Inflammatory macrophage treated with lipopolysaccharide for 1 hour (primary cell): ENCODE measurements around the gene PHLDB2.

ENCODE experiments used
- DNase-seq, 2 donors: peaks; one replicate each; pipeline ENCODE4 v3.0.0-alpha.2; 2020 to 2022

PHLDB2 gene

DNA sequence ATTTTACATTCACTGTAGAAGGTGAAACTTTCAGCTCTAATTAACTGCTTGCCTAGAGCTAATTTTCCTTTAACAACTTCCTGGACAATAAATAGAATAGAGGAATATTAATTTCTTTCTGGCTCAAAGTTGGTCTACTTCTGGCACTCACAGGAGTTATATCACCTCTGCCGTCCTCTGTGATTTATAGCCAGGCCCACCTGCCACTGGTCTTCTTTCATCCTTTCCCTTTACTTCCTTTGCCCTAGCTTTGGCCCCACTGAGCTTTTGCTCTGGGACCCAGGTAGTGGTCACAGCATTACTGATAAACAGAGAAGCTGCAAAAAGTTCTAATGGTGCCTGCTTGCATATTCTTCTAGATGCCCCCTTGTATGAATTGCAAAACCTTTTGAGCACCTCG is 70.4 kb downstream of the PHLDB2 start:
- no peak for DNase-seq

DNA sequence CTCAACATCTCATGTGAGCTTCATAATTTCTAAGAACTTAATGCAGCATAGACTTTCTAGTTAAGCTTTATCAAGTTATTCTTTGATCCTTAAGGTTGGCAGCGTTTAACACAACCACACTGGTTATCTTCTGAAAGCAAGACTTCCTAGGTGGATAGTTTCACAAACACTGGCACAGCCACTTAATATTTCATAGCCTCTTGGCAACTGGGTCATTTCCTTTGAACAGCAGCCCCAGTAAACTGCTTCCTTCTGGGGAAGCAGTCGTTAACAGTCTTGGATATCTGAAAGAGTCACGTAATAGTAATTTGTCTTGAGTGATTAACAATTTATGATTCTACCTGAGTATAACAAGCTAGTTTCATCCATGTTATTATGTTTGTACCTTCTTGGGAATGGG is 73.9 kb downstream of the PHLDB2 start:
- no peak for DNase-seq

DNA sequence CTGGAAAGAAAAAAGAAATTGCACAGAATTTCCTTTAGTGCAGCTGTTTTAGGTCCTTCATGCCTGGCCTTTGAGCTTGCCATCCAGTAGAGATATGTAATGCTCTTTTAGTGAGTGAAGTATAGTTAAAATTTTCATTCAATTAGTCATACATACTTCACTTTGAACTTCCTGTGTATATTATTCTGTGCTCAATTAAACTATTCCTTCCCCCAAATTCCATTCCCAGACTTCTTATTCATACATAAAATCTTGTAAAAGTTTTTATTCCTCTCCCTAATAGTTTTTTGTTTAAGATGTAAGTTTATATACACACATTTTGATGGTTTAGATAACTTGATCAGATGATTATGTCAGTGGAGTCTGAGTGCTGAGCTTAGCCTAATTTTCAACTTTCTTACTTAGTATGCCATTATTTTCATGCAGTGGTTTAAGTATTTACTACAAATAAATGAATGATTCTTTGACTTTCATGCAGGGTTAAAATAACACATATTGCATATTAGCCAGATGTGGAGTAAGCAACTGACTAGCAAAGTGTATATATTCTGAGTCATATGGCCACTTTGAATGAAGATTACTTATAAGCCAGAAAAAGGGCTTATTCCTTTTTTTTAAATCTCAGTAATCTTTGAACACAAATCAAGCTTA is 77.3 kb downstream of the PHLDB2 start:
- DNase-seq = no peak

DNA sequence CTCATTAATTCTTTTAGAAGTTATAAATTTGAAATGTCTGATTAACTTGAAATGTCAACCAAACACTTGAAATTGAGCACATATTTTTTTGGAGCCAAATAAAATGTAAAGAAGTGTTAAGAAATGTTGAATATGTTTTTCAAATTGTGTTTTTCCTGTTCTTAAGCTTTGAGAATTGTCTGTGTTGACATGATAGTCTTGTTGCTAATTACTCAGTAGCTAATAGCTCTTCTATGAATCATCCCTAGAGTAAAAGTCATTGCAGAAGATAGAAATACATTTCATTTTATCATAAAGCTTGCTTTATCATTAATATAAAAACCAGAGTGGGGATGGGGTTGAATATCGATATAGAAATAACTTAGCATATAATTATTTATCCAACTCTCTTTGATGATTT is 77.9 kb downstream of the PHLDB2 start:
- DNase-seq = no peak

DNA sequence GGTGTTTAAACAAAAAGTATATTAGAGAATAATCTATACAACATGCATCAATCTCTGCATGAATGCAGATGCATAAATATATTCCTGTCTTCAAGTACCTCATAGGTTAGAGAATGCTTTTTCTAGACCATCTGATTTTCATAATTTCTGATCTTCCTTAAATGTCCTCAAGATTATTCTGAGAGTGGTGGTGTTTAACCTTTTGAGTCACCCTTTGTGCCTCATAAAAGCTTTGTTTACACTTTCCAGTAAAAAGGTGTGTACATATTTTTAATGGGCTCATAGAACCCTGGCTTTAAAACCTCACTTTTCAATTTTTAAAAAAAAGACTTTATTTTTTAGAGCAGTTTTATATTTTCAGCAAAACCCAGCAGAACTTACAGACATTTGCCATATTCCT is 78.8 kb downstream of the PHLDB2 start:
- no peak for DNase-seq

DNA sequence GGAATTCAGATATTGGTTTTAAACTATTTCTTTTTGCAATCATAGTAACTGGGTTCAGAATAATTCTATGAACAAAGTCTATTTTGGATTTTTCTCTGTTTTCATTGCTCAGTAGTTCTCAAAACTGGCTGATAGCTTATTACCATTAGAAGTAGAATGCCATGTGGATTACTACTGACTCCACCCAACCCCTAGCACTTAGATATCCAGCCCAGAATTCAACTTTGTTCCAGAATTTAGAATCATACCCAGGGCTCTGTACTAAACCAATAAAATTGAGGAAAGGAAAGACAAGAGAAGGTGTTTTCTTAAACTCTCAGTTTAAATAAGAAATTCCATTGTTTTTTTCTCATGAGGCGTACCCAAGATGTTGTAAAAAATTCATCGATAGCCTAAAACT is 80.8 kb downstream of the PHLDB2 start:
- no peak for DNase-seq

DNA sequence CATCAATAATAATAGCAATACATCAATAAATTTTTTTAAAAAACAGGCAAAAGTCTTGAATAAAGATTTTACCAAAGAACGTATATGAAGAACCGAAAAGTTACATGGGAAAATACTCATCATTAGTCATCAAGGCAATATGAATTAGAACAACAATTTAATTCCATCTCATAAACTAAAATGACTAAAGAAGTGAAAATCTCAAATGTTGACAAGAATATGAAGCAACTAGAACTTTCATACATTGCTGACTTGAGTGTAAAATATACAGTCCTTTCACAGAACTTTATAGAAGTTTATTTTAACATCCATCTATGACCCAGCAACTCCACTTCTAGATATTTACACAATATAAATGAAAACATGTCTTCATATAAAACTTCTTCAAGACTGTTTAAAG is 84.5 kb downstream of the PHLDB2 start:
- DNase-seq = no peak

DNA sequence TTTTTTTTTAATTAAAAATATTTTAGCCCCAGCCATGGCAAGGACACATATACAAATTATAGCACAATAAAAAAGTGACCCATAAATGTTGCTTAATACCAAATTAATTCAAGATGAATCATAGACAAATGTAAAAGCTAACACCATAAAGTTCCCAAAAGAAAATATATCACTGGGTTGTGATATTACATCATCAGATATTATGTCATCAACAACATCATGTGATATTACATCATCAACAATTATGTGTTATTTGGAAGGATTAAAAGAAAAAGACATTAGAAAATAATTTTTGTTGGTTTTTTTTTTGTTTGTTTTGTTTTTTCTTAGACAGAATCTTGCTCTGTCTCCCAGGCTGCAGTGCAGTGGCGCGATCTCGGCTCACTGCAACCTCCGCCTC is 85.3 kb downstream of the PHLDB2 start:
- DNase-seq = peak; percentile 10 to 53

DNA sequence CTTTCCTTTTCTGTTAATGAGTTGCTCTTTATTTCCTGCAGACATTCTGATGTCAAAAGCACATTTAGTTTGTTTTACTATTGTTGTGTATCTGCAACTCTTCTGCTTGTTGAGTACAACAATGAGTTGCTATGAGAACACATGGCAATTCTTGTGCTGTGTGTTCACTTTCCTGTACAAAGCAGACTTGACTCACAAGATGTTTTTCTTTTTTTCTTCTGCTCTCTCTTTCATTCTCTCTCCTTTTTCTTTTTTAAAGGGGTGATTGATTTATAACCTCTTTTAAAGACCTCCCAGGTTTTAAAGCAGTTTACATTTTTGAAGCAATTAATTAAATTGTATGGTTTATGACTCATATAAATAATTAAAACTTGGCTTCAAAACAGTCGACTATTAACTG is 88.2 kb downstream of the PHLDB2 start:
- no peak for DNase-seq

DNA sequence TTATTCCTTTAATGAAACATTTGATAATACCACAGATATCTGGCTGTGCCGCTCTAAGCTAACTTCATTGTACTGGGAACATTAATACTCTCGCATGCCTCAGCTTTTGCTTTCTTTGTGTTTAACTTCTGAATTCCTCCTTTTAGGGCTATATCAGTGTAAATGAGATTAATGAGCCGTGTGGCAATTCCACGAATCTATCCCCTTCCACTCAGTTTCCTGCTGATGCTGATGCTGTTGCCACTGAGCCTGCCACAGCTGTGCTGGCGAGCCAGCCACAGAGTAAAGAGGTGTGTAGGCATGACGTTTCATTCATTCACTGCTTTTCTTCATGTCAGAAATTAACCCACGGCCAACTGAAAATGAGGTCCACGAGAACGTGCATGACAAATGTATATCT is 89.7 kb downstream of the PHLDB2 start:
- DNase-seq = no peak

DNA sequence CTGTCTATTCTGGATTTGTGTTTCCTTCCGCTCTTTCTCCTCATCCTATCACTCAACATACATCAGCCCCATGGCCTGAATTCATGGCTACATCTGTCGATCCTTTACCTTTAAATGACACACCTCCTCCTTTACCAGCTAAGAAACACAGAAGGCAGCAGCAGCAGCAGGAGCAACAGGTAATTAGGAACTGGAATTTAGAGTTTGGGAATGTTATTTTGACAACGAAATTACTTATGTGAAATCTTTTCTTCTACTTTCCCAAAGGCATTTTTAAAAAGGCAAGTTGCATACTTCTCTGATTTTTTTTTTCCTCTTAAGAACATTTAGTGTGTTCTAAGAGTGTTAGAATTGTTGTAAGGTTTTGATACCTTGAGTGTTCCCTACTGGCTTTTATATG is 90.6 kb downstream of the PHLDB2 start:
- DNase-seq = no peak

DNA sequence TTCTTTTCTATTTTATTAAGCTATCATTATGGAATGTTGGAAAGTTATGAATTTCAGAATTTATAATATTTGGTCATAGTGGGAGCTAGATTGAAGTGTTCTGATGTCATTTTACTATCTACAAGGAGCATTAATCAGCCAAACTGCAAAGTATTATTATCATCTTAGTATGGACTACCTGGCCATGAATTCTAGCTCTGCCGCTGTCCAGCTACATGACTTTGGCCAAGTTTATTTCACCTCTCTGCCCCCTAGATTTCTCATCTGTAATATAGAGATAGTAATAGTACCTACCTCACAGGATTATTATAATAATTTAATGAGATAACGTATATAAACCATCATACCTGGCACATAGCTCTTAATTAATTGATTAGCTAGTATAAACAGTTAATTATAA is 92.0 kb downstream of the PHLDB2 start:
- DNase-seq = no peak

DNA sequence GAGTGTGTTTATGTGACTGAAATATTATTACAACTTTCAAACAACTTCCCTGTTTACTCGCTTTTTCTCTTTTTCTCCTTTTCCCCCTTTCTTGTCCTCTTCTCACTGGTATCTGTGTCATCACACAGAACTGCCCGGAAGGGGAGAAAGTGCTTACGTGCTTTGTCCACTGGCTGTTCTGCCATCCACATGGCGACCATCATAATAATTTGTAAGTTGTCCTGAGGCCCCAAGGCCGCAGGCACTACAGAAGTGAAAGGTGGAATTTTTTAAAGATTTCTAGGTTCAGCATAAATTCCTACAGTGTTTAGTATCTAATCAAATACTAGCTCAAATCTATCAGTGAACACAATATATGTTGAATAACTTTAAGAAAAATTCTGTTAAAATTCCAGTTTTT is 93.0 kb downstream of the PHLDB2 start:
- no peak for DNase-seq

DNA sequence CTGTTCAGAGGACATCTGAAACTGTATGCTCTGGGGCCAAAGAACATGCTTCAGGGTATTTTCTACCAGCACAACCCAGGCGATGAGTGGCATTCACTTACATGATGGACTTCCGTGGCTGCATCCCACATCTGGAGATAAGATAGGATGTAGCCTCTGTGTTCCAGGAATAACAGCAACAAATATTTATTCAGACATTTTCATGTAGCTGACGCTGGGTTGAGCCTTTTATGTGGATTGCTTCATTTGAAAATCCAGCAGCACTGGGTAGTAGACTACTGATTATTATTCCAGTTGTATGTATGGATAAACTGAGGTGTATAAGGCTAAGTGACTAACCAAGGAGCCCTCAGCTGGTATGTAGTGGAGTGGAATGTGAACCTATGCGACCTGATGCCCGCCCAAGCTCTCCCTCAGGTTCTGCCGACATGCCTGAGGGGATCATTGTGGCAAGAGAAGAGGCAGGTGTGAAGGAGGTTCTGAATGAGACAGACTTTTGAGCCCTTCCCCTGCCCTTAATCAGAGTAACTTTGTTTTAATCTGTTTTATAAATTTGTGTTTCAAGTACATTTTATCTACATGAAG is 93.9 kb downstream of the PHLDB2 start:
- no peak for DNase-seq

DNA sequence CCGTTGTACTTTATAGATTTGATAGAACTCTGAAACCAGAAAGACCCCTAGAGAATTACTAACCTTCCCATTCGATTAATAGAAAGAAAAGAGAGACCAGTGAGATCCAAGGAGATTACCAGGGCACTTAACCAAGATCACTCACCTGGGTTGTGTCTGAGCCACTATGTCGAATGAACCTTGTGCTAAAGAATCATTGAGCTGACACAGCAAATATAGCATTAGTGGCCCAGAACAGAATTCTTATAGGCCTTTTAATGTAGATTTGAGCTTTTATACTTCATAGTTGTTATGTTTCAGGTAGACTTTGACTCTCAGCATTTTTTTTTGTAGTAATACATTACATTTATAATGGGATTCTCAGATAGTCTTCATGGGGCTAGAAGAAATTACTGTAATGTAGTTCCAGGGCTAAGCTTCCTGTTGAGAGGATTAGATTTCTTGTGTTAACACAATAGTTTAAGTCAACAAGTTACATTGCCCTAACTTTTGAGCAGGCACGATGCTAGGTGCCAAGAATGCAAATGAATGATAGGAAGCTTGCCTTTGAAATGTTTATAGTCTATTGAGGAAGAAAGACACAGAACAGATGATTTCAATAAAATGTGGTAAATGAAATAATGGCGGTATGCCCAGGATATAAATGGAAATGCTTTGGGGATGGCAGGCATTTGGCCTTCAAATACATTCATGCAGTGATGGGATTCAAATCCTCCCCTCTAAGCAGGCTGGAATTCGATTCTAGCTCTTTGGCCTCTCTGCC is 95.3 kb downstream of the PHLDB2 start:
- DNase-seq = no peak

DNA sequence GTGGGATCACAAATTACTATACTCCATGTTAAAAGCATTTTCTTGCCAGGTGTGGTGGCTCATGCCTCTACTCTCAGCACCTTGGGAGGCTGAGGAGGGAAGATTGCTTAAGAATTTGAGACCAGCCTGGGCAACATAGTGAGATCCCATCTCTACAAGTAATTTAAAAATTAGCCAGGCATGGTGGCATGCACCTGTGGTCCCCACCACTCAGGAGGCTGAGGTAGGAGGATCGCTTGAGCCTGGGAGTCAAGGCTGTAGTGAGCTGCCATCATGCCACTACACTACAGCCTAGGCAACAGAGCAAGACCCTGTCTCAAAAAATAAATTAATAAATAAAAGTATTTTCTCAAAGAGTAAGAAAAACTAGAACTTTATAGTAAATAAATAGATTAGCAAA is 96.8 kb downstream of the PHLDB2 start:
- no peak for DNase-seq

DNA sequence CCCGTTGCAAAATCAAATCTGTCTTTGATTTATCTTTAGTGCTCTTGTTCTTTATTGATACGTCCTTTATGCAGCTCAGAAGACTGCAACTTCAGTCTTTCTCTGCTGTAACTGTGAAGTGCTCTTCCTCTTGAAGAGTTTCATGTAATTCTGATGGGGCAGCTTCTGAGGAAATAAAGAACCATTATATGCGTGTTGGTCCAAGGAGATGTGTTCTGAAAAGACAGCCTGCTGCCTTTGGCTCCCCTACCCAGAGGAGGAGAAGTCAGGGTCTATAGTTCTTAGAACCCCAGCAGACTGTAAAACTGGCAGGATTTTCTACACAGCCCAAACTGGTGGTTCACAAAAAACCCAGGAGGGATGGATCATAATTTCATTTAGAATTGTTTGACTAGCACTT is 97.4 kb downstream of the PHLDB2 start:
- no peak for DNase-seq

DNA sequence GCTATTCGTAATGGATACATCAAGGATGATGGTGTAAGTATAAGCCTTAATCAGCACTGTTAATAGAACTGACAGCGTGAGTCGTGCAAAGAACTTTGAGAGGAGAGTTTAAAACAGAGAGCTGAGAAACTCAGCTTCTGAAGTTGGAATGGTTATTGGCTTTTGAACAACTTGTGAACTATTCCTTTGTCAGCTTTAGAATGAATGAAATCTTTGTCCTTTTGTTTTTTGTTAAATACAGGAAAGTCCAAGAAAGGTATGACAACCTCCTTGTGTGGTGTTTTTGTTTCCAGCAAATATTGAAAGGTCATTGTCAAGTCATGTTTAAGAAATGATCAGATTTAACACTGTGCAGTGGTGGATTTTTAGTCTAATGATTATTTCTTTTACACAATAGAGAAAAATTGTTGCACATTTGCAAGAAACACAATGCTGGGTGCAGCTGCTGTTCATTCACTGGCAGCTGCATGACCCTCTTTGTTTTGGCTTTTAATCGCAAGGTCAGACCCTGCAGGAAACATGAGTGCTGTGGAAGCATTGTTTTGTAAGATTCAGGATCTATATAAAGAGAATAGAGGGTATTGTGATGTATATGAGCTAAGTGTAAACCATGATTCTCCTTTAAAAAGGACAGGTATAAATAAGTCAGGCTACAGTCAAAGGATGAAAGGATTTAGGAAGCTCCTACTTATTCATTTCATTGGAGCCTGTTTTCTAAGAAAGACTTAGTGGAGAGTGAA is 98.1 kb downstream of the PHLDB2 start:
- no peak for DNase-seq

DNA sequence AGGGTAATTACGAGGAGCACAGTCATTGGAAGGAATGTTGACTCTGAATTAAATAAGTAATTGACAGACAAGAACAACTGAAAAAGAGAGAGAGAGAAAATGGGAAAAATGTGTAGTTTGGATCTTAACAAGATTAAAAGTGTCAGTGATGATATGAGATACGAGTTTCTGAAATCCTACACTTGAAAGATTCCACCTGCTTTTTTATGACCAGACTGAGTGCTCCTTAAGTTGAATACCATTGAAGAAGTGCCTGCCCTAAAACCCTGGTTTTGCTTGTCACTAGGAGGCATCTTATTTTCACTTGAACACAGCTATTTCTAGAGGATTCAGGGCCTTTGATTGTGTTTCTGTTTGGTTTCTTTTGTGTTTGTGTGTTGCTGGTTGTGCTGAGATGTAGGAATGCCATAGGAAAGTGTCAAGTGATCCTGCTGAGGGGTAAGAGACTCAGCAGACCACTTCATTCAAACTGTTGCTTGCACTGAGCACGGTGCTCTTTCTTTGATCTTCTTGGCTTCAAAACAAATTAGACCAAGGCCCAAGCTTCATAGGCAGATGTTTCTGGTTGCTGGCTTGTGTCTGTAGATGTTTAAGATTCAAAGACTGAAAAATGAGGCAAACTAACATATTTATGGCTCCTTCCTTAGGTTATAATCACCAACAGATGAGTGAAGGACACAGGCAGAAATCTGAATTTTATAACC is 102.5 kb downstream of the PHLDB2 start:
- DNase-seq = no peak

DNA sequence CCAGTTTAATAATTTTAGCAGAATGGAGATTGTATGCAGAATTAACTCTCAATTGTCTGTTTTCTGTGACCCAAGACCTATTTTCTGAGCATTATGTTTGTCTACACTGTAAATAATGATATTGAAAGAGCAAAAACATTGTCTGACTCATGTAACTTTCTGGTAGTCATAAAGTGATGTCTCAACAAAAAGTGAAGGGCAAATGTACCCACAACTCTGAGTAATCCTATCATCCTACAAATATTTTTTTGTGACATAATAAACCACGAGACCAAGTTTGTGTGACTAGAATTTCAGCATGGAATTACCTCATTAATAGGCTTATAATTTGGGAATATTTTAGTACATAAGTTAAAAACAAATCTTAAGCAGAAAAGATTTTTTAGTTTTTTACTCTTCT is 104.4 kb downstream of the PHLDB2 start:
- peak; percentile 68 to 87 for DNase-seq

DNA sequence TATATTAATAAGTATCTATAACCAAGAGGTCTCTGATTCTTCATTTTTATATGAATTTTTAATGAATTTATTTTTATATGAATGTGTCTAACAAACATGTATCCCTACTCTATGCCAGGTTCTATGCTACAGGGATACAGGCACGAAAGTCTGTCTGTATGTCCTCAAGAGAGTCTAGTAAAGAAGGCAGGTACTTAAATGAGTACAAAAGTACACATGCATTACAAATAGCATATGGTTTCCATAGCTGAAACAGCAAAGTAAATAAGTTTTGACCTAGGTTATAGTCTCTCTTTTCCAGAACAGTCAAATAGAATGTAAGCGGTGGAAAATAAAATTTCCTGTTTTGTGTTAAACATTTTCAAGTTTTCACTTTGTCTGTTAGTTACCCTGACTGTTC is 106.4 kb downstream of the PHLDB2 start:
- DNase-seq = no peak

DNA sequence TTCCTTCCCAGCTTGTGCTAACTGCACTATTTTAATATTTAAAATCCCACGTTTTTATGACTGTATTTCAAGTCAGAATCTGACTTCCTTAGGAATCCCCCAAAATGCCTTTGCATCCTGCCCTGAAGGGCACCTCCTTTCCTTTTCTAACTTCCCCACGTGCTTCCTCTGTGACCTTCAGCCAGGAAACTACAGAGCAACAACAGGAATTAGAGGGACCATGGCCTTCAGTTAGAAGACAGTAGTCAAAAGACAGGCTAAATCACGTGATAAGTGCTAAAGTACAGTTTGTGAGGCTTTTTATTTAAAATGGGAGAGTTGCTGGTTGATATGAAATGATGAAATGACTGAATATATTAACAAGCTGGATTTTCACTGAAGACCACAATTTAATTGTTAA is 108.0 kb downstream of the PHLDB2 start:
- peak; percentile 33 to 55 for DNase-seq

DNA sequence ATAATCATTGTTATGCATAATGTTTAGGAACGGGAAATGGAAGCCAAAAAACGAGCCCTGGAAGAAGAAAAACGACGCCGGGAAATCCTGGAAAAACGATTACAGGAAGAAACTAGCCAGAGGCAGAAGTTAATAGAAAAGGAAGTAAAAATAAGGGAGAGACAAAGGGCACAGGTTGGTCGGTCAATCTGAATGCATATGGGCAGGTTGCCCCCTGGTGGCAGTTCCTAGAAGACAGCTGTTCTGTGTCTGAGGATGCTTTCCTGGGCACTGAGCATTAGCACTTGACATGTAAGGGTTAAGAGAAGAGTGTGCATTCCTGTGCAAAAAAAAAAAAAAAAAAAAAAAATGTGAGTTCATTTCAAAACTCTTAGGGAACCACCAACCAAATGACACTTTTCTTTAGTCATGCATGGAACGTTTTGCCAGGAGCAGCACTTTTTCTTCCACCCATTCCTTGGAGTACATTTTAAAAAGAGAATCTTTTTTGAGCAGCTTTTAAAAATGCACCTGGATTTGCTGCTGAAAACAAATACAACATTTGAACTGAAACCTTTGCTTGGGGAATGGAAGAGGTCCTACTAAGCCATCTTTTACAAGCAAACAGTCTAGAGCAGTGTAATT is 108.7 kb downstream of the PHLDB2 start:
- peak; percentile 64 to 94 for DNase-seq
